GM12801 (cell line): Measurements from ENCODE around the gene LYPD6B.

ENCODE experiments used
- CTCF ChIP-seq: IDR thresholded peaks from one replicate; pipeline ENCODE4 v1.5.1; 2011; ENCODE audit warnings: control low read depth; ENCODE audit not compliant: insufficient read length; ENCODE audit errors: extremely low read depth

The LYPD6B gene

GRCh38 chr2:149167001-149167780 is 128.7 kb downstream of the LYPD6B start:
- no peak for TF ChIP-seq CTCF

GRCh38 chr2:149167941-149168340 is 129.4 kb downstream of the LYPD6B start:
- TF ChIP-seq CTCF: no peak

- TF ChIP-seq CTCF: no peak
These were observed 131.2 kb downstream of the LYPD6B start for GRCh38 chr2:149169656-149170055.

- TF ChIP-seq CTCF: no peak
These were observed 131.7 kb downstream of the LYPD6B start for GRCh38 chr2:149170156-149170555.

GRCh38 chr2:149170911-149171310 is 132.4 kb downstream of the LYPD6B start:
- no peak for TF ChIP-seq CTCF

GRCh38 chr2:149173220-149173619 is 134.7 kb downstream of the LYPD6B start:
- no peak for TF ChIP-seq CTCF

GRCh38 chr2:149175956-149176355 is 137.5 kb downstream of the LYPD6B start:
- no peak for TF ChIP-seq CTCF
